EL (cell line): Measurements from ENCODE around the gene ABI1.
A peak's percentile ranks its signal among the peaks of the same experiment; 100 is the strongest.

Experiments
- DNase-seq: peaks from one replicate; pipeline ENCODE4 v3.0.0-alpha.2; 2016

The ABI1 gene

DNA sequence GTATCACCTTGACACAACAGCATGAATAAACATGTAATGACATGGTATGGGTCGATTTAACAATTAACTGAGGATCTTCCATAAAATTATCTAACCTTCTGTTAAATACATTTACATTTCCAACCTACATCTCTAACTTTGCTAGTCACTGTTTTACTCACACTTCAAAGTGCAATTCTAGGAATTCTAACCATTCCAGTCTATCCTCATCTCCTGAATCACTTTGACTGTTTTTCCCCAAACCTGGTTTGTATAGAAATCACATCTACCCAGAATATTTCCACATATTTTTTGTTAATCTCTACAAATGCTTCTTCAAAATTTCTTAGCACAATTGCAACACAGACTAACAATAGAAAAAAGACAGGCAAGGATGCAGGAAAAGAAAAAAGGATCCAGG lies 6.2 kb downstream of the ABI1 start:
- DNase-seq = no peak

DNA sequence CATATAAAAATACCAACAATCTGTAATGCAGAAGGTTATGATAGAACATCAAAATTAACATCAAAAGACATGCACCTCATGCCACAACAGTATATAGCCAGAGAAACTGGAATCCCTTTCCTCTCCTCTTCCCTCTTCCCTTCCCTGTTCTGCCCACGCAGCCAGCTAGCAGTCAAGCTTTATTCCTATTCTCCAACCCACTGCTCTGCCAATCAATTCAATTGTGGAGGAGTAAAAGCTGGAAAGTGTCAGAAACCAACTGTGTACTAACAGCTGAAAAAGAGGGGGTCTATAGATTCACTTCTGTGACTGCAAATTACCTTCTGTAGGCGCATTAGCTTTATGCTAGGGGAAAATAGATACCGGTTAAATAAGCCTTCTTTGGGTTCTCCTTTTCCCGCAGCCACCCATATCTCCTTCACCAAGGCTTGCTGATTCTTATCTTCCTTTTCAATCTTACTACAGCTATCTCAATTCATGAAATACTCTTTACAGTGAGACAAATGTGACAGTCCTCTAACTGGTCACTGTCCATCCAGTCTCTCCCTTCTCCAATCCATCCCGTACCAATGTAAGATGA lies 16.3 kb downstream of the ABI1 start:
- DNase-seq = no peak

DNA sequence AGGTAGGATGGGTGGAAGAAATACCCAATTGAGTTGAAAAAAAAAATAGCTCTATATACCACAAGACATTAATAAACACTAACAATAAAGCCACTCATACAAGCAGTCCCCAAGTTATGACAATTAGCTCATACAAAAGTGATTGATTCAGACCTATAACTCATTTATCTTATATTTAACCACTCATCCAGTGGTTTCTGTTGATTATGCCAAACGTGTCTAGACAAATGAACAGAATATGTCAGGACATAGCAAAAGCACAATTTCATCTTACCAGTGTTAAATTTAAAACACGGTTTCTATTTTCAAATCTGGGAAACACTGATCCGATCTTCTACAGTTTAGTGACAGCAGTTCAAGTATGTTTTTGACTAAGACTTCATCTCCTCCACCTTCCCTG lies 17.0 kb downstream of the ABI1 start:
- DNase-seq = no peak

DNA sequence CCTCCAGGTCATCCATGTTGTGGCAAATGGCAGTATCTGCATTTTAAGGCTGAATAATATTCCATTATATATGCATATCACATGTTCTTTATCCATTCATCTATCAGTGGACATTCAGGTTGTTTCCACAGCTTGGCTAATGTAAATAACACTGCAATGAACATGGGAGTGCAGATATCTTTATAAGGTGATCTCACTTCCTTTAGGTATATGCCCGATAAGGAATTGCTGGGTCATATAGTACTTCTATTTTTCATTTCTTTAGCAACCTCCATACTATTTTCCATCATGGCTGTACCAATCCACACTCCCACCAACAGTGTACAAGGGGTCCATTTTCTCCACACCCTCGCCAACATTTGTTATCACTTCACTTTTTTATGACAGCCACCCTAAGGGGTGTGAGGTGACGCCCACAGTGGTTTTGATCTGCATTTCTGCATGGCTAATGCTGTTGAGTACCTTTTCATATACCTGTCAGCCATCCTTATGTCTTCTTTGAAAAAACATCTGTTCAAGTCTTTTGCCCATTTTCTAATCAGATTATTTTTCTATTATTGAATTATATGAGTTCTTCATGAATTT lies 18.9 kb downstream of the ABI1 start:
- no peak for DNase-seq

DNA sequence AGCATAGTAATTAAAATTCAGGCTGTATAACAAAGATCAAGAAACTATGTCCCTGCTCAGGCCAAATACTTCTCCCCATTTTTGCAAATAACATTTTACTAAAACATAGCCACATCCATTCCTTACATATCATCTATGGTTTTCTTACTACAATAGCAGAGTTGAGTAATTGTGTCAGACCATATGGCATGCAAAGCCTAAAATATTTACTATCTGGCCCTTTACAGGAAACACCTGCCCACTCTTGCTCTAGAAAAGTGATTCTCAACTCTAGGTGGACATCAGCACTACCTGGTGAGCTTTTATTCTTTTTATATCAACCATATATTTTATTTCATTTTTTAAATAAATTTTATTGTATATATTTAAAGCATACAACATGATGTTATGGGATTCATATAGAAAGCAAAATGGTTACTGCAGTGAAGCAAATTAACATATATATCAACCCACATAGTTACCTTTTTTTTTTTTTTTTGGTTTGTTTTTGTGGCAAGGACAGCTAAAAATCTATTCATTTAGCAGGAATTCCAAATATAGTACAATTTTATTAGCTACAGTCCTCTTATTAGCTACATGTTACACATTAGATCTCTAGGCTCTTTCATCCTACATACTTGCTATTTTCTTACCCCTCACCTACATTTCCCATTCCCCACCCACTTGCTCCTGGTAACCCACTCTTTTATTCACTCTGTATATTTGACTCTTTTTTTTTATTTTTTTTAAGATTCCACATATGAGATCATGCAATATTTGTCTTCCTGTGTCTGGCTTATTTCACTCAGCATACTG lies 19.6 kb downstream of the ABI1 start:
- no peak for DNase-seq

DNA sequence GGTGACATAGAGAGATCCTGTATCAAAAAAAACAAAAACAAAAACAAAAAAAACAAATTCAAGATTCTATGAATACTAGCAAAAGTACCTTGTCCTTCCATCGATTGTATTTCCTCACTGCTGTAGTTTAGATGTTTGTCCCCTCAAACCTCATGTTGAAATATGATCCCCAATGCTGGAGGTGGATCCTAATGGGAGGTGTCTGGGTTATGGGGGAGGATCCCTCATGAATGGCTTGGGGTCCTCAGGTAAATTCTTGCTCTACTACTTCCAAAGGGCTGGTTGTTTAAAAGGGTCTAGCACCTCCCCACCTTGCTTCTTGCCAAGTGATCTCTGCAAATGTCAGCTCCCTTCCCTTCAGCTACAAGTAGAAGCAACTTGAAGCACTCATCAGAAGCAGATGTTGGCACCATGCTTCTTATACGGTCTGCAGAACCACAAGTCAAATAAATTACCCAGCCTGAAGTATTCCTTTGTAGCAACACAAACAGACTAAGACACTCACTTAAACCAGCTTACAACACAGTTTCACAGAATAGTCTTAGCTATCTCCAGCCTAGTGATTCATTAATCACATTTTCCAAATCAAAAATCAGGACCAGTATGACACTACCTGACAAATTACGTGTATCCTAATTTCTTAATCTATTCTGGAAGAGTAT lies 20.7 kb downstream of the ABI1 start:
- DNase-seq = no peak

DNA sequence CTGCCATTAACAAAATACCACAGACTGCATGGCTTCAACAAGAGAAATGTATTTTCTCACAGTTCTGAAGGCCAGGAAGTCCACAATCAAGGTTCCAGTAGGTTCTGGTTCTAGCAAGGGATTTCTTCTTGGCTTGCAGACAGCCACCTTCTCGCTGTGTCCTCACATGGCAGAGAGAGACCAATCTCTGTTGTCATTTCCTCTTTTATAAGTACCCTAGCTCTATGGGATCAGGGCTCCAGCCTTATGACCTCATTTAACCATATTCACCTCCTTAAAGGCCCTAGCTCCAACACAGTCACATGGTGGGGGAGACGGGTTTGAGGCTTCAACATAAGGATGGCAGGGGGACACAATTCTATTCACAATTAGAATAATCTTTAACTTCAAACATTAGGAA lies 23.6 kb downstream of the ABI1 start:
- no peak for DNase-seq

DNA sequence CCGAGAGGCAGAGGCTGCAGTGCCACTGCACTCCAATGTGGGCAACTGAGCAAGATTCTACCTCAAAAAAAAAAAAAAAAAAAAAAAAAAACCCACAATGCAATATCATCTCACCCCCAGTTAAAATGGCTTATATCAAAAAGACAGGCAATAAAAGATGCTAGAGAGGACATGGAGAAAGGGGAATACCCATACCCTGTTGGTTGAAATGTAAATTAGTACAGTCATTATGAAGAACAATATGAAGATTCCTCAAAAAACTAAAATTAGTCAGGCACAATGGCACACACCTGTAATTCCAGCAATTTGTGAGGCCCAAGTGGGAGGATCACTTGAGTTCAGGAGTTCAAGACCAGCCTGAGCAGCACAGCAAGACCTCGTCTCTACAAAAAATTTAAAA lies 25.7 kb downstream of the ABI1 start:
- no peak for DNase-seq

DNA sequence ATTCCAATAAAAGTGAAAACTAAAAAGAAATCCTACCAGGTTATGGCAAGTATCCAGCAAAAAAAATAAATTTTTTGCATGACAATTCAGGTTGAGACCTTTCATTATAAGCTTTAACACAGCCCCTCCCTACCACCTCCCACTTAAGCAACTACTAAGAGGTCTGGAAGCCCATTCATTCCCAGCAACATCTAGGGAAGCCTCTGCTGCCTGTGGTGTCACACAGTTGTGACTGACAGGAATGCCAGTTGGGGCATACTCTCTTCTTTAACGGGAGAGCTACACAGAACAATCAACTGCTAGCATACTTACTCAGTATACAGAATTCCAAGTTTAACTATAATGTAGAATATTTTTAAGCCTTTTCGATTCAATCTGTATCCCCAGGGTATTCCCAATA lies 27.8 kb downstream of the ABI1 start:
- DNase-seq = no peak

DNA sequence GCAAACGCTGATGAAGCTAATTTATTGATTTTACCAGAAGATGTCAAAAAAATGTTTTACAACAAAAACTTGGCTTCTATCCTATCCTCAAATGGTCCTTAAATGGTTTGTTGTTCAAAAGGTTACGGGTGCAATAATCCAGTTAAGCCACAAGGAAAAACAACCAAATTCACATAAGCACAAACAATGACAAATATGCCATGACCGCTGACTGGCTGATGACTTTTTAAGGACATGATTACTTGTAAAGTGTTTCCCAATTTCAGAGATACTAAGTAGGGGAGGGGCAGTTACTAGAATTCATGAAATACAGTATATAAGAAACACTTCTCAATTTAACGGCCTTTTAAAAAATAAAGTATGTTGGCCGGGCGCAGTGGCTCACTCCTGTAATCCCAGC lies 28.8 kb downstream of the ABI1 start:
- no peak for DNase-seq

DNA sequence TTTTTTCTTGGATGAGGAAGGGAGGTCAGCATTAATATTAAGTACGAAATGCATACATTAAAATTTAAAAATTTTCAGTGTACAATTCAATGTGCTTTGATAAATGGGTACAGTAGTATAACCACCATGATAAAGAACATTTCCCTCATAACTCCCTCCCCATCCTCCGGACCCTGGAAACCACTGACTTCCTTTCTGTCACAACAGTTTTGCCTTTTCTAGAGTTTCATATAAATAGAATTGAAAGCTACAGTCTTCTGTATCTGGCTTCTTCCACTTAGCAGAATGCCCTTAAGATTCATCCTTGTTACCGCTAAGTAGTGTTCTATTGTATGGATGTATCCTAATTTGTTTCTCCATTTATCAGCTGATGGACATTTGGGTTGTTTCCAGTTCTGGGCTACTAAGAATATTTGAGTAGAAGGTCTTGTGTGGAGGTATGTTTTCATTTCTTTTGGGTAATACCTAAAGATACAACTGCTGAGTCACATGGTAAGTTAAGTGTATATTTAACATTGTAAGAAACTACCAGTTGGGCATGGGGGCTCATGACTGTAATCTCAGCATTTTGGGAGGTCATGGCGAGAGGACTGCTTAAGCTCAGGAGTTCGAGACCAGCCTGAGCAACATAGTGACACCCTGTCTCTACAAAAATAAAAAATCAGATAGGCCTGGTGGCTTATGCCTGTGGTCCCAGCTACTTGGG lies 30.8 kb downstream of the ABI1 start:
- no peak for DNase-seq

DNA sequence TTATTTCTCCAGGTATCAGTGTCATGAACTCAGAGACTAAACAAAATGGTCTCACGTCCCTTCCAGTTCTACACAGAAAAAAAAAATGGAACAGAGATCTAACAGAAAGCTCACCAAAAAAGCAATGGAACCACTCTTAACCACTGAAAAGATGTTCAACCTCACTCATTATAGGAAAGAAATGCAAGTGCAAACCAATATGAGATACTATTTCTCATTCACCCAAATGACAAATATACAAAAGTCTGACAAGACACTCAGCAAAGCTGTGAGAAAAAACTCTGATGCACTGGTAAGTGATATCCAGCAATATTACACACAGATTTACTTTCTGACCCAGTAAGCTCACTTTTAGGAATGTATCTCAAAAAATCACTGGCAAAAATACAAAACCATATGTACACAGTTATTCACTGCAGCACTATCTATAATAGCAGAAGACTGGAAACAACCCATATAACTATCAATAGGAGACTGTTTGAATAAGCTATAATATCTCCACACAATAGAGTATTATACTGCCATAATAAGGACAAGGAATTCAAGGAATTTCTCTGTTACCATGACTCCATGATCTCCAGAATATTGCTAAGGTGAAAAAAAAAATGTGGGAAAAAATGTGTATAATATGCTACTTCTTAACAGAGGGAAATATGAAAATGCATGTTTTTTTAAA lies 36.6 kb downstream of the ABI1 start:
- DNase-seq = no peak

DNA sequence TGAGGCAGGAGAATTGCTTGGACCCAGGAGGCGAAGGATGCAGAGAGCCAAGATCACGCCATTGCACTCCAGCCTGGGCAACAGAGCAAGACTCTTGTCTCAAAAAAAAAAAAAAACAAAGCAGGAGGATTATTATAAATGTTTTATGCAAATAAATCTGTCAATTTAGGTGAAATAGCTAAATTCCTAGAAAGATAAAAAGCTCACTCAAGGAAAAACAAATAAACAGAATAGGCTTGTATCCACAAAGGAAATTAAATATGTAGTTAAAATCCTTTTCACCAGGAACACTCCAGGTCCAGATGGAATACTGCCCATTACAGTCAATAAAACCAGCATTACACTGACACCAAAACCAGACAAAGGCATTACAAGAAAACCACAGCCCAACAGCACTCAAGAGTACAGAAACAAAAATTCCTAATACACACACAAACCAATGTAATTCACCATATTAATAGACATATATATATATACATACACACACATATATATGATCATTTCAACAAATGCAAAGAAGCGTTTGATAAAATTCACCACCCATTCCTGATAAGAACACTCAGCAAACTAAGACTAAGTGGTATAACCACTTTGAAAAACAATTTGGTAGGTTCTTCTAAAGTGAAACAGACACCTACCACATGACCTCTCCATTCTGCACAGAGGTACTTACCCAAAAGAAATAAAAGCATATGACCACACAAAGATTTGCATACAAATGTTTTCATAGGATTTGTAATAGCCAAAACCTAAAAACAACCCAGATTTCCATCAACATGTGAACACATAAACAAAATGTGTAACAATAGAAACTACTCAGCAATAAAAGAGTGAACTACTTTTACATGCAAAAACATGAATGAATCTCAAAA lies 38.8 kb downstream of the ABI1 start:
- DNase-seq = no peak

DNA sequence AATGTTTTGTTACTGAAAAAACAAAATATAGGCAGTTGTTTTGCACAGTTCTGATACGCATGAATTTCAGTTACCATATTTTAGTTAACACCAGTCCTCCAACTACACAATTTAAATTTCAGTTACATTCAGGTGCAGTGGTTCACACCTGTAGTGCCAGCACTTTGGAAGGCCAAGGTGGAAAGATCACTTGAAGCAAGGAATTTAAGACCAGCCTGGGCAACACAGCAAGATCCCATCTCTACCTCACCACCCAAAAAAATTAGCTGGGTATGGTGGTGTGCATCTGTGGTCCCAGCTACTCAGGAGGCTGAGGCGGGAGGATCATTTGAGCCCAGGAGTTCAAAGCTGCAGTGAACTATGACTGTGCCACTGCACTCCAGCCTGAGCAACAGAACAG lies 45.3 kb downstream of the ABI1 start:
- no peak for DNase-seq

DNA sequence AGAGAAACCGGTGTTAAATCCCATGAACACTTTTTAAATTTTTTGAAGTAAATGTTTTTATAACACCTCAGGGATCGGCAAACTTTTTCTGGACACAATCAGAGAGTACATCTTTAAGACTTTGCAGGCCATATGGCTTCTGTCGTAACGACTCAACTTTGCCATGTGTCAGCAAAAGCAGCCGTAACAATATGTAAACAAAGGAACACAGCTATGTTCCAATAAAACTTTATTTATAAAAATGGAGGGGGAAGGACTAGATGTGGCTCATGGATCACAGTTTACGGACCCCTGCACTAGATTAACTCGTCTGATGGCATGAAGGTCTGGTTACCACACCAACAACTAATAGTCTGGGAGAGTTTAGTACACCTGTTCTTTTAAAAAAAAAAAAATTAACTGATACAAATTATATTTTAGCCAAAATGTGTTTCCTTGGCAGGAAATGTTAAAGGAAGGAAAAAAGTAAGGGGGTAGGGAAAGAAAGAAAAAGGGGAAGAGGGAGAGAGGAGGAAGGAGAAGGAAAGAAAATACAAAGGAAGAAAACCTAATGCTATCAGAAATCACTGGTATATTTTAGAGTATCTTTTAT lies 50.2 kb downstream of the ABI1 start:
- DNase-seq = no peak

DNA sequence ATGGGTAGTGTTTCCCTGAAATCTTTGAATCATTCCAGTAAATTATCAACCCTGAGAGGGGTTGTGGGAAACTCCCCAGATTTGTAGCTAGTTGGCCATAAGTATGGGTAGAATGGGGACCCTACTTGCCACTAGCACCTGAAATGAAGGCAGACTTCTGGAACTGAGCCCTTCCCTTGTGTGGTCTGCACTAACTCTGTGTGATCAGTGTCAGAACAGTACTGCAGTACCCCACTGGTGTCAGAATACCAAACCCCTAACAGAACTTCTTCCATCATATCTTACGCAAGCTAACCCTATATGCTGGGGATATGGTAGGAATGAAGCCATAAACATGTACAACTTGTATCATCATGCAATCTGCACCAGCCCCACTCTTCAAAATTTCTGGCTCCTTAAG lies 50.8 kb downstream of the ABI1 start:
- no peak for DNase-seq

DNA sequence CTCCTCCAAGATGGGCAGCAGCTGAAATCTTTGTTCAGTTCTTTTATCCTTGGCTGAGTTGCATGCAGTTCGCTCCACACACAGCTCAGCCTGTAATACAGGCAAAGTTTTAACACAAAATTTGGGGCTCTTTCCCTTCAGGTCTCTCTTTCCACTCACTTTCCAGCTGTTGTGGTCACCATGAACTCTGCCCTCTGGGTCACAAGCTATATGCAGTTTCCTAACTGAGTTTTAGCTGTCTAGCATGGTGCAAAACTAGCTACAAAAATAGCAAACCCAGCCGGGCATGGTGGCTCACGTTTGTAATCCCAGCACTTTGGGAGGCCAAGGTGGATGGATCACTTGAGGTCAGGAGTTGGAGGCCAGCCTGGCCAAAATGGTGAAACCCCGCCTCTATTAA lies 53.2 kb downstream of the ABI1 start:
- DNase-seq = no peak

DNA sequence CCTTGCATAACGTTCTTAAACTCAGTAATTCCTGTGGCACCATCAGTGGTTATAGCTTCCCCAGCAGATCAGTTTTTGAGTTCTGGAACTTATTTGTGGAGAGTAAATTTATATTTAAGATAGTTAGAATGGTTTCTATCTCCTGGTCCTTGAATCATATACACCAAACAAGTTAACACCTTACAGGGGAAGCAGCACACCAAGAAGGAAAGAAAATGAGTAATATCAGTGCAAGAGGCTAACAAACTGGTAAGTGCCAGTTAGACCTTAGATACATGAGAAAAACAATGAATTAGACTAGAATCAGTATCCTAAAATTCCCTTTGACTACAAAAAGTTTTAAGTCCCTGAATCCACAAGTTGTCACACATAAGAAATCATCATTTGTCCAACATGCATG lies 54.2 kb downstream of the ABI1 start:
- DNase-seq = no peak

DNA sequence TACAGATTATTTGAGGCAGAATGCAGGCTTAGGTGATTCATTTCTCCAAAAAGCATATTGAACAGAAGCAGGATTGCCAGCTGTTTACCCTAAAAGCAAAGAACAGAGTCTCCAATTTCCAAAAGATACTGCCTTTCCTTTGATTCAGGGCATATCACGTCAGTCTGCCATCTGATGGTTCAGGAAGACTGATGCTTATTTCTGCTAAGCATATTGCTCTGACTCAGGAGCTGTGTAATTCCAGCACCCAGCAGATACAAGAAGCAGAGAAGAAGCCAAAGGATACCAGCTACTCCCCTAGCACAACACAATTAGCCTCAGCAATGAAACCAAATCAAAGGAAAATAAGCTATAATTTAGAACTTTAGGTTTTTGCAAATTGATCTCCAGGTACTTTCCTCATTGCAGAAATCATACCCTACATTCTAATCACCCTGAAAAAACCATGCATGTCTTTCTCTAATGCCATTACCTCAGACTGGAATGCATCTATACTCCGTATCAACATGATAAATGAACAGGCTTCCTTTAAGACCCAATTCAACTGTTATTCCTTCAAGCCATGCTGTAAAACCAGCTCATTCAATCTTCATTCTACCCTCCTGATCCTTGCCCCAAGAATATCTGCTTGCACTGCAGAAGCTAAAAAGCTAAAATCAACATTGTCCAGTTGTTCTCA lies 55.1 kb downstream of the ABI1 start:
- peak; percentile 27 for DNase-seq
